ENCODE data around the gene MAB21L1.

The MAB21L1 gene

GRCh38 chr13:35498231-35498630 lies 21.7 kb upstream of the MAB21L1 start:
- H3K27ac ChIP-seq (ENCODE audit: low read depth, low read length), result no peak overlapping the region
- no peak overlapping the region for H3K9ac ChIP-seq (ENCODE audit: low read length)
- no peaks in the 10 kb centered on the region for H3K27me3 ChIP-seq (ENCODE audit: control insufficient read depth, insufficient read depth, low read length)
- no peaks in the 10 kb centered on the region for H3K4me1 ChIP-seq (ENCODE audit: control insufficient read depth, insufficient read depth, low read length)
- H3K4me3 ChIP-seq (ENCODE audit: low read length), result no peak overlapping the region
- no peaks in the 10 kb centered on the region for H3K36me3 ChIP-seq (ENCODE audit: control insufficient read depth, insufficient read depth, low read length)

- Histone ChIP-seq H3K36me3 (ENCODE audit: control insufficient read depth, insufficient read depth, low read length) (no peaks in the 10 kb centered on the region), H3K27ac (ENCODE audit: low read depth, low read length) (no peak overlapping the region), H3K4me1 (ENCODE audit: control insufficient read depth, insufficient read depth, low read length) (no peaks in the 10 kb centered on the region), H3K9ac (ENCODE audit: low read length) (no peak overlapping the region), H3K4me3 (ENCODE audit: low read length) (no peak overlapping the region), H3K27me3 (ENCODE audit: control insufficient read depth, insufficient read depth, low read length) (no peaks in the 10 kb centered on the region)
Measured at GRCh38 chr13:35496761-35497386, 20.4 kb upstream of the MAB21L1 start.

GRCh38 chr13:35496006-35496405 lies 19.5 kb upstream of the MAB21L1 start:
- Histone ChIP-seq H3K4me1 (ENCODE audit: control insufficient read depth, insufficient read depth, low read length) (no peaks in the 10 kb centered on the region), H3K4me3 (ENCODE audit: low read length) (no peak overlapping the region), H3K27ac (ENCODE audit: low read depth, low read length) (no peak overlapping the region)

GRCh38 chr13:35489050-35489449 lies 12.6 kb upstream of the MAB21L1 start:
- Histone ChIP-seq H3K36me3 (ENCODE audit: control insufficient read depth, insufficient read depth, low read length) (no peaks in the 10 kb centered on the region), H3K27me3 (ENCODE audit: control insufficient read depth, insufficient read depth, low read length) (no peaks in the 10 kb centered on the region), H3K27ac (ENCODE audit: low read depth, low read length) (no peak overlapping the region), H3K4me3 (ENCODE audit: low read length) (no peak overlapping the region), H3K4me1 (ENCODE audit: control insufficient read depth, insufficient read depth, low read length) (no peaks in the 10 kb centered on the region), H3K9ac (ENCODE audit: low read length) (no peak overlapping the region)

More at GRCh38 chr13:35496006-35496405, 19.5 kb upstream of the MAB21L1 start:
- Histone ChIP-seq H3K9ac (ENCODE audit: low read length) (no peak overlapping the region), H3K36me3 (ENCODE audit: control insufficient read depth, insufficient read depth, low read length) (no peaks in the 10 kb centered on the region), H3K27me3 (ENCODE audit: control insufficient read depth, insufficient read depth, low read length) (no peaks in the 10 kb centered on the region)

GRCh38 chr13:35485424-35485823 lies 8.9 kb upstream of the MAB21L1 start:
- H3K4me1 ChIP-seq (ENCODE audit: control insufficient read depth, insufficient read depth, low read length), result no peaks in the 10 kb centered on the region
- no peaks in the 10 kb centered on the region for H3K36me3 ChIP-seq (ENCODE audit: control insufficient read depth, insufficient read depth, low read length)
- H3K4me3 ChIP-seq (ENCODE audit: low read length), result no peak overlapping the region
- no peaks in the 10 kb centered on the region for H3K27me3 ChIP-seq (ENCODE audit: control insufficient read depth, insufficient read depth, low read length)
- H3K9ac ChIP-seq (ENCODE audit: low read length), result no peak overlapping the region
- no peak overlapping the region for H3K27ac ChIP-seq (ENCODE audit: low read depth, low read length)

GRCh38 chr13:35484384-35484783 lies 7.9 kb upstream of the MAB21L1 start:
- Histone ChIP-seq H3K36me3 (ENCODE audit: control insufficient read depth, insufficient read depth, low read length) (no peaks in the 10 kb centered on the region), H3K4me1 (ENCODE audit: control insufficient read depth, insufficient read depth, low read length) (no peaks in the 10 kb centered on the region), H3K27ac (ENCODE audit: low read depth, low read length) (no peak overlapping the region), H3K4me3 (ENCODE audit: low read length) (no peak overlapping the region), H3K27me3 (ENCODE audit: control insufficient read depth, insufficient read depth, low read length) (no peaks in the 10 kb centered on the region), H3K9ac (ENCODE audit: low read length) (no peak overlapping the region)

GRCh38 chr13:35483761-35484160 lies 7.3 kb upstream of the MAB21L1 start:
- H3K27me3 ChIP-seq (ENCODE audit: control insufficient read depth, insufficient read depth, low read length), result no peaks in the 10 kb centered on the region
- H3K4me3 ChIP-seq (ENCODE audit: low read length), result no peak overlapping the region
- H3K27ac ChIP-seq (ENCODE audit: low read depth, low read length), result no peak overlapping the region
- no peak overlapping the region for H3K9ac ChIP-seq (ENCODE audit: low read length)
- H3K36me3 ChIP-seq (ENCODE audit: control insufficient read depth, insufficient read depth, low read length), result no peaks in the 10 kb centered on the region
- H3K4me1 ChIP-seq (ENCODE audit: control insufficient read depth, insufficient read depth, low read length), result no peaks in the 10 kb centered on the region

GRCh38 chr13:35482527-35482926 lies 6.0 kb upstream of the MAB21L1 start:
- no peak overlapping the region for H3K9ac ChIP-seq (ENCODE audit: low read length)
- no peak overlapping the region for H3K27ac ChIP-seq (ENCODE audit: low read depth, low read length)
- no peaks in the 10 kb centered on the region for H3K4me1 ChIP-seq (ENCODE audit: control insufficient read depth, insufficient read depth, low read length)
- H3K4me3 ChIP-seq (ENCODE audit: low read length), result no peak overlapping the region
- H3K27me3 ChIP-seq (ENCODE audit: control insufficient read depth, insufficient read depth, low read length), result no peaks in the 10 kb centered on the region
- no peaks in the 10 kb centered on the region for H3K36me3 ChIP-seq (ENCODE audit: control insufficient read depth, insufficient read depth, low read length)

- no peak overlapping the region for H3K9ac ChIP-seq (ENCODE audit: low read length)
- no peaks in the 10 kb centered on the region for H3K36me3 ChIP-seq (ENCODE audit: control insufficient read depth, insufficient read depth, low read length)
- H3K4me1 ChIP-seq (ENCODE audit: control insufficient read depth, insufficient read depth, low read length), result no peaks in the 10 kb centered on the region
- H3K27me3 ChIP-seq (ENCODE audit: control insufficient read depth, insufficient read depth, low read length), result no peaks in the 10 kb centered on the region
- no peak overlapping the region for H3K4me3 ChIP-seq (ENCODE audit: low read length)
- H3K27ac ChIP-seq (ENCODE audit: low read depth, low read length), result no peak overlapping the region
Measured at GRCh38 chr13:35481777-35482176, 5.3 kb upstream of the MAB21L1 start.

- H3K4me1 ChIP-seq (ENCODE audit: control insufficient read depth, insufficient read depth, low read length), result no peaks in the 10 kb centered on the region
- H3K27ac ChIP-seq (ENCODE audit: low read depth, low read length), result no peak overlapping the region
- no peaks in the 10 kb centered on the region for H3K27me3 ChIP-seq (ENCODE audit: control insufficient read depth, insufficient read depth, low read length)
- H3K9ac ChIP-seq (ENCODE audit: low read length), result no peak overlapping the region
- H3K4me3 ChIP-seq (ENCODE audit: low read length), result no peak overlapping the region
- H3K36me3 ChIP-seq (ENCODE audit: control insufficient read depth, insufficient read depth, low read length), result no peaks in the 10 kb centered on the region
Measured at GRCh38 chr13:35480346-35480745, 3.9 kb upstream of the MAB21L1 start.

- Histone ChIP-seq H3K9ac (ENCODE audit: low read length) (no peak overlapping the region), H3K27me3 (ENCODE audit: control insufficient read depth, insufficient read depth, low read length) (no peaks in the 10 kb centered on the region), H3K36me3 (ENCODE audit: control insufficient read depth, insufficient read depth, low read length) (no peaks in the 10 kb centered on the region), H3K4me1 (ENCODE audit: control insufficient read depth, insufficient read depth, low read length) (no peaks in the 10 kb centered on the region), H3K4me3 (ENCODE audit: low read length) (no peak overlapping the region), H3K27ac (ENCODE audit: low read depth, low read length) (no peak overlapping the region)
Measured at GRCh38 chr13:35479706-35480105, 3.2 kb upstream of the MAB21L1 start.

GRCh38 chr13:35479038-35479492 lies 2.6 kb upstream of the MAB21L1 start:
- H3K27ac ChIP-seq (ENCODE audit: low read depth, low read length), result peak overlapping the region; percentile 8
- no peaks in the 10 kb centered on the region for H3K36me3 ChIP-seq (ENCODE audit: control insufficient read depth, insufficient read depth, low read length)
- H3K4me3 ChIP-seq (ENCODE audit: low read length), result no peak overlapping the region
- H3K27me3 ChIP-seq (ENCODE audit: control insufficient read depth, insufficient read depth, low read length), result no peaks in the 10 kb centered on the region
- H3K9ac ChIP-seq (ENCODE audit: low read length), result no peak overlapping the region
- H3K4me1 ChIP-seq (ENCODE audit: control insufficient read depth, insufficient read depth, low read length), result no peaks in the 10 kb centered on the region

GRCh38 chr13:35478271-35479037 lies 2.0 kb upstream of the MAB21L1 start:
- Histone ChIP-seq H3K36me3 (ENCODE audit: control insufficient read depth, insufficient read depth, low read length) (no peaks in the 10 kb centered on the region), H3K4me3 (ENCODE audit: low read length) (no peak overlapping the region), H3K4me1 (ENCODE audit: control insufficient read depth, insufficient read depth, low read length) (no peaks in the 10 kb centered on the region), H3K9ac (ENCODE audit: low read length) (no peak overlapping the region), H3K27ac (ENCODE audit: low read depth, low read length) (peak overlapping the region; percentile 8), H3K27me3 (ENCODE audit: control insufficient read depth, insufficient read depth, low read length) (no peaks in the 10 kb centered on the region)
